CD4-positive, alpha-beta T cell (primary cell): ENCODE measurements around the gene OR1Q1. TPM values are rescaled to one million over a fixed set of nuclear protein-coding genes. Genes with fewer than 3 reads are reported as not detected.

ENCODE experiments used
- ATAC-seq: fragments of 200-7000 bp; cut with Tn5 transposase; one replicate; pipeline ENCODE4 v1.10.0; 2022; ENCODE audit warnings: mild to moderate bottlenecking; ENCODE audit not compliant: poor library complexity
- CTCF ChIA-PET: fragments of 350-600 bp; sonication (Branson Sonifier 250); formaldehyde crosslinking; loops from one replicate; lab custom pipeline; 2021; ENCODE audit warnings: antibody characterized with exemption, inconsistent platforms; lab: Charles Lee
- POLR2A ChIA-PET: fragments of 350-600 bp; sonication (Branson Sonifier 250); formaldehyde crosslinking; loops from one replicate; lab custom pipeline; 2021; ENCODE audit warnings: antibody characterized with exemption, inconsistent platforms; lab: Charles Lee
- DNase-seq, 14 experiments: peaks; one replicate each; pipeline ENCODE4 v3.0.0-alpha.2; 2013 to 2020; ENCODE audit warnings: mixed read lengths in 2 of 14
- H3K27ac ChIP-seq, 2 donors: one replicate each; pipeline versions ENCODE4 v1.5.1 to v1.7.0; 2013; ENCODE audit warnings: low read length in 2 of 2, low read depth in 1 of 2, mild to moderate bottlenecking in 1 of 2
- H3K27me3 ChIP-seq, 2 experiments: 1 replicate in 1 of 2; 2 replicates in 1 of 2; pipeline versions ENCODE4 v1.6.1 to v1.7.0; 2013; ENCODE audit warnings: low read length in 2 of 2, control low read depth in 1 of 2, mild to moderate bottlenecking in 1 of 2, moderate library complexity in 1 of 2; ENCODE audit not compliant: insufficient read depth in 2 of 2, control insufficient read depth in 1 of 2
- H3K36me3 ChIP-seq: one replicate; pipeline ENCODE4 v1.6.1; 2013; ENCODE audit warnings: low read length, control low read depth; ENCODE audit not compliant: insufficient read depth
- H3K4me1 ChIP-seq: one replicate; pipeline ENCODE4 v1.6.1; 2013; ENCODE audit warnings: low read length, control low read depth; ENCODE audit not compliant: insufficient read depth
- H3K4me3 ChIP-seq: one replicate; pipeline ENCODE4 v1.5.1; 2013; ENCODE audit warnings: mild to moderate bottlenecking, low read length, moderate library complexity
- H3K9me3 ChIP-seq, 2 experiments: 1 replicate in 1 of 2; 2 replicates in 1 of 2; pipeline versions ENCODE4 v1.6.1 to v1.7.0; 2013; ENCODE audit warnings: low read length in 2 of 2, mild to moderate bottlenecking in 2 of 2, control low read depth in 1 of 2, moderate library complexity in 1 of 2; ENCODE audit not compliant: control insufficient read depth in 1 of 2, insufficient read depth in 1 of 2
- H3K27ac Mint-ChIP-seq: one replicate; pipeline ENCODE4 v1.8.0; 2020; ENCODE audit warnings: mixed read lengths
- H3K27me3 Mint-ChIP-seq: one replicate; pipeline ENCODE4 v1.8.0; 2021; ENCODE audit warnings: mixed read lengths
- H3K36me3 Mint-ChIP-seq: one replicate; pipeline ENCODE4 v1.8.0; 2021; ENCODE audit warnings: low read depth, mixed read lengths
- H3K4me1 Mint-ChIP-seq: one replicate; pipeline ENCODE4 v1.8.0; 2021; ENCODE audit warnings: low read depth, mixed read lengths
- H3K4me3 Mint-ChIP-seq: one replicate; pipeline ENCODE4 v1.8.0; 2020; ENCODE audit warnings: mild to moderate bottlenecking, mixed read lengths
- H3K9me3 Mint-ChIP-seq: one replicate; pipeline ENCODE4 v1.8.0; 2020; ENCODE audit warnings: mixed read lengths
- CTCF ChIP-seq: fragments of 200-600 bp; IDR thresholded peaks from one replicate; pipeline ENCODE4 v1.8.0; 2022; ENCODE audit warnings: antibody characterized with exemption, mild to moderate bottlenecking
- intact Hi-C, 2 experiments: fragments of 100-400 bp; cut with DNase I in 1 of 2; cut with micrococcal nuclease in 1 of 2; formaldehyde crosslinking; loops; one replicate each; pipeline versions ENCODE4 v1.15.1 to v1.9.0; 2023 to 2025; cut with DNase I, micrococcal nuclease
- total RNA-seq, 174 experiments: library from RNA in 2 of 174; stranded (reverse) in 2 of 174; gene quantifications; one replicate each; pipeline ENCODE4 v1.2.3 and lab custom pipeline; 2021 to 2026

OR1Q1 gene
- total RNA-seq, 2 experiments from 2014 or later, result not detected

- Histone ChIP-seq H3K27me3 (no peaks in the 10 kb centered on the region), H3K9me3 (peaks cover 5 to 15% of the 10 kb centered on the region in 2 experiments), H3K36me3 (no peaks in the 10 kb centered on the region), H3K4me1 (no peaks in the 10 kb centered on the region), H3K4me3 (no peak overlapping the region), H3K27ac (no peak overlapping the region)
- ATAC-seq (no peak), DNase-seq (no peak)
- CTCF ChIA-PET, result no interaction called here
- Mint-ChIP-seq H3K4me3 (no peak overlapping the region), H3K36me3 (no peaks in the 10 kb centered on the region), H3K9me3 (peaks cover 13% of the 10 kb centered on the region), H3K27ac (no peak overlapping the region), H3K27me3 (peaks cover 9% of the 10 kb centered on the region), H3K4me1 (no peaks in the 10 kb centered on the region)
- no peak for TF ChIP-seq CTCF
- POLR2A ChIA-PET, result no interaction called here
- intact Hi-C loops, result no loop called here
These were observed 27.7 kb downstream of the OR1Q1 start for GRCh38 chr9:122642226-122642625.

- H3K9me3 ChIP-seq, result no peaks in the 10 kb centered on the region
- Mint-ChIP-seq H3K4me1 (no peaks in the 10 kb centered on the region), H3K27me3 (peaks cover 20% of the 10 kb centered on the region), H3K4me3 (no peak overlapping the region), H3K36me3 (no peaks in the 10 kb centered on the region), H3K27ac (no peak overlapping the region), H3K9me3 (no peaks in the 10 kb centered on the region)
- DNase-seq (no peak), ATAC-seq (no peak)
- no peak for TF ChIP-seq CTCF
- H3K27me3 ChIP-seq, result no peaks in the 10 kb centered on the region
- no peak overlapping the region for H3K4me3 ChIP-seq
- H3K4me1 ChIP-seq, result no peaks in the 10 kb centered on the region
- CTCF ChIA-PET, result no interaction called here
- intact Hi-C loops, result no loop called here
- H3K27ac ChIP-seq, result no peak overlapping the region
- POLR2A ChIA-PET, result interaction anchor here (0.6 kb wide), 1 partner anchor 12 kb away, joined by 3 read pairs; no protein-coding TSS in a partner anchor
- H3K36me3 ChIP-seq, result no peaks in the 10 kb centered on the region
These were observed 41.8 kb downstream of the OR1Q1 start for GRCh38 chr9:122656378-122656777.

- H3K4me3 ChIP-seq, result no peak within 1 kb of the TSS
- H3K4me3 Mint-ChIP-seq, result no peak within 1 kb of the TSS
- ChIA-PET CTCF (no interaction called here), POLR2A (no interaction called here)
- no peaks in the 10 kb centered on the region for H3K4me1 ChIP-seq
- intact Hi-C loops, result no loop called here
- no peak for TF ChIP-seq CTCF
- peaks cover 30% of the 10 kb centered on the region for H3K27me3 Mint-ChIP-seq
- H3K36me3 Mint-ChIP-seq, result no peaks in the 10 kb centered on the region
- H3K27ac ChIP-seq, result no peak within 1 kb of the TSS
- H3K9me3 Mint-ChIP-seq, result no peaks in the 10 kb centered on the region
- no peaks in the 10 kb centered on the region for H3K4me1 Mint-ChIP-seq
- H3K36me3 ChIP-seq, result no peaks in the 10 kb centered on the region
- no peaks in the 10 kb centered on the region for H3K27me3 ChIP-seq
- H3K9me3 ChIP-seq, result no peaks in the 10 kb centered on the region
- DNase-seq (no peak), ATAC-seq (no peak)
- H3K27ac Mint-ChIP-seq, result no peak within 1 kb of the TSS
These were observed 43.0 kb downstream of the OR1Q1 start, which contains the start of gene OR1B1 for GRCh38 chr9:122657527-122657926. TSS of gene OR1B1 (minus strand) at chr9:122657627.
